ENCODE results near the gene ADAMTSL4. TPM values are rescaled to one million over a fixed set of nuclear protein-coding genes. Genes with fewer than 3 reads are reported as not detected.

The ADAMTSL4 gene
- total and polyA plus RNA-seq, 2 donors (not counting 3 experiments of a cell fraction or from before 2014, with no cell fraction given), result 0.73 to 1.0 TPM

DNA sequence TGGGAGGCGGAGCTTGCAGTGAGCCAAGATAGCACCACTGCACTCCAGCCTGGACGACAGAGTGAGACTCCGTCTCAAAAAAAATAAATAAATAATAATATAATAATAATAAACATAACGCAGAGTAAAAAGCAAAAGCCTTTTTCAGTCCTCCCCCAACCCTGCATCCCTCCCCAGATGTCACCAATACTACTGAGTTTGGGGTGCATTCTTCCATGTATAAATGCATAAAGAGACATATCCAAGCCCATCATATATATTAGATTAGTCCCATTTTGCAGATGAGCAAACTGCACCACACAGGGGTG lies 930 bp upstream of the ADAMTSL4 start:
- POLR2A ChIA-PET, result interaction anchor here (0.7 kb wide), 1 partner anchor 31 kb away, joined by 3 read pairs; the partner anchor contains the start of gene MCL1
- H3K9me1 ChIP-seq (replicated peaks; ENCODE audit: control insufficient read depth, extremely low read depth, insufficient read depth, low read length), result no peaks in the 10 kb centered on the region
- no peaks in the 10 kb centered on the region for H3K9me3 ChIP-seq (replicated peaks; ENCODE audit: control insufficient read depth, insufficient read depth, low read length)
- no peak overlapping the region for H3K27ac ChIP-seq (ENCODE audit: insufficient read depth, low read depth, low read length)
- DNase-seq (ENCODE audit: low read depth, low spot score) (no peak), FAIRE-seq (no peak)
- intact Hi-C loops (cut with micrococcal nuclease), result loop anchor here (5.0 kb wide), 1 partner anchor 86 kb away; no protein-coding TSS in a partner anchor
- dilution Hi-C loops (cut with MboI; ENCODE audit: extremely low pct_ligation_motif_present, low sequenced_read_pairs), result no loop called here
- H3K4me1 ChIP-seq (ENCODE audit: control insufficient read depth, extremely low read depth, insufficient read depth, low read length), result peaks cover 22% of the 10 kb centered on the region
- H4K20me1 ChIP-seq (replicated peaks; ENCODE audit: control insufficient read depth, extremely low read depth, insufficient read depth, low read length), result no peaks in the 10 kb centered on the region
- no peaks in the 10 kb centered on the region for H3K36me3 ChIP-seq (ENCODE audit: control insufficient read depth in 2 of 2, extremely low read depth in 1 of 2, insufficient read depth in 2 of 2, low read length in 2 of 2)
- peaks cover 2 to 3% of the 10 kb centered on the region in 2 experiments for H3K27me3 ChIP-seq (ENCODE audit: control insufficient read depth in 2 of 2, insufficient read depth in 2 of 2, low read length in 2 of 2)
- peak overlapping the region; percentile 61 for H2AFZ ChIP-seq (ENCODE audit: low read depth, low read length)
- H3K4me2 ChIP-seq (ENCODE audit: insufficient read depth, low read length), result peak overlapping the region; percentile 54
- H3K79me2 ChIP-seq (ENCODE audit: control insufficient read depth, insufficient read depth, low read length), result no peaks in the 10 kb centered on the region
- BruUV-seq (replicated peaks), result no TSS peak
- CTCF ChIA-PET, result interaction anchor here (1.1 to 6.7 kb wide), 8 partner anchors 12 to 265 kb away, joined by 3 to 55 read pairs (median 4); no protein-coding TSS in a partner anchor
- TF ChIP-seq EZH2 (IDR thresholded peaks at IDR 0.05; ENCODE audit: borderline replicate concordance, low read depth, low read length, severe bottlenecking) (no peak), GATA2 (IDR thresholded peaks at IDR 0.05; ENCODE audit: insufficient read depth, insufficient read length, low read depth, low read length) (no peak), MYC (IDR thresholded peaks at IDR 0.05; ENCODE audit: low read depth, low read length) (no peak), FOS (IDR thresholded peaks at IDR 0.05; ENCODE audit: borderline replicate concordance, insufficient read depth, low read length) (no peak)
- TF ChIP-seq, protein P1, sequence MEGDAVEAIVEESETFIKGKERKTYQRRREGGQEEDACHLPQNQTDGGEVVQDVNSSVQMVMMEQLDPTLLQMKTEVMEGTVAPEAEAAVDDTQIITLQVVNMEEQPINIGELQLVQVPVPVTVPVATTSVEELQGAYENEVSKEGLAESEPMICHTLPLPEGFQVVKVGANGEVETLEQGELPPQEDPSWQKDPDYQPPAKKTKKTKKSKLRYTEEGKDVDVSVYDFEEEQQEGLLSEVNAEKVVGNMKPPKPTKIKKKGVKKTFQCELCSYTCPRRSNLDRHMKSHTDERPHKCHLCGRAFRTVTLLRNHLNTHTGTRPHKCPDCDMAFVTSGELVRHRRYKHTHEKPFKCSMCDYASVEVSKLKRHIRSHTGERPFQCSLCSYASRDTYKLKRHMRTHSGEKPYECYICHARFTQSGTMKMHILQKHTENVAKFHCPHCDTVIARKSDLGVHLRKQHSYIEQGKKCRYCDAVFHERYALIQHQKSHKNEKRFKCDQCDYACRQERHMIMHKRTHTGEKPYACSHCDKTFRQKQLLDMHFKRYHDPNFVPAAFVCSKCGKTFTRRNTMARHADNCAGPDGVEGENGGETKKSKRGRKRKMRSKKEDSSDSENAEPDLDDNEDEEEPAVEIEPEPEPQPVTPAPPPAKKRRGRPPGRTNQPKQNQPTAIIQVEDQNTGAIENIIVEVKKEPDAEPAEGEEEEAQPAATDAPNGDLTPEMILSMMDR (IDR thresholded peaks at IDR 0.05; ENCODE audit: extremely low read depth in 1 of 2, insufficient read depth in 1 of 2, low read depth in 1 of 2, low read length in 2 of 2), result no peak
- TF ChIP-seq, protein P2, sequence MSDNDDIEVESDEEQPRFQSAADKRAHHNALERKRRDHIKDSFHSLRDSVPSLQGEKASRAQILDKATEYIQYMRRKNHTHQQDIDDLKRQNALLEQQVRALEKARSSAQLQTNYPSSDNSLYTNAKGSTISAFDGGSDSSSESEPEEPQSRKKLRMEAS (IDR thresholded peaks at IDR 0.05; ENCODE audit: insufficient read depth, insufficient read length), result no peak
- no peak overlapping the region for H3K9ac ChIP-seq (replicated peaks; ENCODE audit: extremely low read depth, insufficient read depth, low read length)
- H3K4me3 ChIP-seq (replicated peaks in 1 of 3; ENCODE audit: insufficient read depth in 1 of 3, low read depth in 1 of 3, low read length in 3 of 3), result peak overlapping the region in 2 of 3 experiments; percentile 8 to 36
